Measurements from ENCODE around the gene GNG2.

DNA sequence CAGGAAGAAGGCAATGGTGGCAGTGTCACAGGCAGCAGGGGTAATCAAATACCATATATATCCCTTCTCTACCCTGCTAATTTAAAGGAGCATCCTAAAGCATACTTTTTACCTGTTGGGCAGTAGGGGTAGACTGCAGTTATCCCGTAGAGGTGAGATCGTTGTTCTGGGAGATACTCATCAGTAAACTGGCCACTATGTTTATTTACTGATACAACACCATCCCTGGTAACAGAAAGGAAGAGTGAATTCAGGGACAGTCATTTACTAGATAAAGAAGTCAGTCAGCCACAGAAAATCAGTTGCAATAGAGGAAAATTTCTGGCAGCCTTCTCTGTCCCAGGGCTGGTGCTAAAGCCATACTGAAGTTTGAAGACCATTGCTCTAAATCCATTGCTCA, 145.2 kb downstream of the GNG2 start:
- TF ChIP-seq POLR2A (IDR thresholded peaks at IDR 0.05), result no peak
- TF ChIP-seq, protein P1, sequence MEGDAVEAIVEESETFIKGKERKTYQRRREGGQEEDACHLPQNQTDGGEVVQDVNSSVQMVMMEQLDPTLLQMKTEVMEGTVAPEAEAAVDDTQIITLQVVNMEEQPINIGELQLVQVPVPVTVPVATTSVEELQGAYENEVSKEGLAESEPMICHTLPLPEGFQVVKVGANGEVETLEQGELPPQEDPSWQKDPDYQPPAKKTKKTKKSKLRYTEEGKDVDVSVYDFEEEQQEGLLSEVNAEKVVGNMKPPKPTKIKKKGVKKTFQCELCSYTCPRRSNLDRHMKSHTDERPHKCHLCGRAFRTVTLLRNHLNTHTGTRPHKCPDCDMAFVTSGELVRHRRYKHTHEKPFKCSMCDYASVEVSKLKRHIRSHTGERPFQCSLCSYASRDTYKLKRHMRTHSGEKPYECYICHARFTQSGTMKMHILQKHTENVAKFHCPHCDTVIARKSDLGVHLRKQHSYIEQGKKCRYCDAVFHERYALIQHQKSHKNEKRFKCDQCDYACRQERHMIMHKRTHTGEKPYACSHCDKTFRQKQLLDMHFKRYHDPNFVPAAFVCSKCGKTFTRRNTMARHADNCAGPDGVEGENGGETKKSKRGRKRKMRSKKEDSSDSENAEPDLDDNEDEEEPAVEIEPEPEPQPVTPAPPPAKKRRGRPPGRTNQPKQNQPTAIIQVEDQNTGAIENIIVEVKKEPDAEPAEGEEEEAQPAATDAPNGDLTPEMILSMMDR (IDR thresholded peaks at IDR 0.05), result no peak
